GM13976 (cell line): ENCODE results near the gene TMEM254.

Source experiments
- DNase-seq: peaks from one replicate; pipeline ENCODE4 v3.0.0; 2012; ENCODE audit warnings: low spot score
- CTCF ChIP-seq: IDR thresholded peaks from 2 replicates; pipeline ENCODE4 v1.5.1; 2012; ENCODE audit warnings: borderline replicate concordance, mild to moderate bottlenecking; ENCODE audit not compliant: insufficient read depth; ENCODE audit errors: extremely low read depth, missing control alignments, control extremely low read depth
- in situ Hi-C: fragments of 300-500 bp; cut with MboI; formaldehyde crosslinking; loops from one replicate; pipeline ENCODE4 v1.12.0; 2022; ENCODE audit warnings: low sequenced_read_pairs, mixed read lengths, inconsistent platforms; ENCODE audit not compliant: unreplicated experiment

TMEM254 gene

DNA sequence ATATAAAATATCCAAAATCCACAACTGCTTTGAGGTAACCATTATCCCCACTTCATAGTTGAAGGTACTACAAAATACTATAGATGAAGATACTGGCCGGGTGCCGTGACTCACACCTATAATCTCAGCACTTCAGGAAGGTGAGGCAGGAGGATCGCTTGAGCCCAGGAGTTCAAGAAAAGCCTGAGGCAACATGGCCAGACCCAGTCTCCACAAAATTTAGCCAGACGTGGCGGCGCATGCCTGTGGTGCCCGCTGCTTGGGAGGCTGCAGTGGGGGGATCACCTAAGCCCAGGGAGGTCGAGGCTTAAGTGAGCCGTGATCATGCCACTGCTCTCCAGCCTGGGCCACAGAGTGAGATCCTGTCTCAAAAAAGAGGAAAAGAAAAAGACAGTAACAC lies 21.7 kb downstream of the TMEM254 start:
- no peak for DNase-seq

GRCh38 chr10:80100861-80101695 lies 22.6 kb downstream of the TMEM254 start:
- no peak for DNase-seq
- in situ Hi-C loops: no loop called here
- TF ChIP-seq CTCF: no peak

More for the DNA sequence above, 21.7 kb downstream of the TMEM254 start:
- no peak for TF ChIP-seq CTCF
- in situ Hi-C loops: no loop called here

DNA sequence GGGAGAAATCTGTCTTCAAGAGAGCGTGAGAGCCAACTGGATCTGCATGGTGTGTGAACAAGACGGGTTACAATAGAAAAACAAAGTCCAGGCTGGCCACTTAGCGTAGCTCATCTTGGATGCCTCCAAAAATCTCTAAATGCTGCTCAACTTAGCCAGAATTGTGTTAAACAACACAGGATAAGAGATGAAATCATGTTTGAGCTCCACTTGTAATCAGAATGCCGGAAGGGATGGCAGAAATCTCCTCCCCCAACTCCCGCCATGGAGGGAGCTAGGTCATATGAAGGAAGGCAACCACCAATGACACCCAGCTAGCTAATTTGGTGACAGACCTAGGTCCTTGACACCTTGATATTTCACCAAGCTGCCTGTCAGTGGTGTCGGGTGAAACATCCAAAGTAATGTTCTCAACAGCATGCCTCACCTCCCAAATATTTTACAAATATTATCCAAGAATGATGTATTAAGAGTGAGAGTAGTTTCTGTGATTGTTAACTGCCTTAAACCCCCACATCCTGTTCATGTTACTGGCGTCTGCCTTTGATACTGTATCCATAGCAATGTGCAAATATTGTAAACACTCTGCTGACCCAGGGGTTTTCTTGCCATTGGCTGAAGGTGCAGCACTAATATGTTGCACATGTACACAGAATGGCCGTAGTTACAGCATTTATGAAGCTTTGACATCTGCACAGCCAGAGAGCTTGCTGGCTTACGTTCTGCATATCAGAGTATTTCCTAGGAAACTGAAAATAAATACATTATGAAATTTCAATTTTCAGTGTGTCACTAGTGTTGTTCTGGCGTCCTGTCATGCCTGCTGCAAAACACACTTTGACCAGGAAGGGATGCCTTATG lies 25.8 kb downstream of the TMEM254 start:
- peak; percentile 47 for DNase-seq
- in situ Hi-C loops: no loop called here
- TF ChIP-seq CTCF: no peak

GRCh38 chr10:80108576-80109239 lies 30.2 kb downstream of the TMEM254 start:
- no peak for TF ChIP-seq CTCF
- DNase-seq: no peak
- in situ Hi-C loops: no loop called here

GRCh38 chr10:80110986-80111385 lies 32.5 kb downstream of the TMEM254 start:
- no peak for TF ChIP-seq CTCF
- DNase-seq: no peak
- in situ Hi-C loops: no loop called here

DNA sequence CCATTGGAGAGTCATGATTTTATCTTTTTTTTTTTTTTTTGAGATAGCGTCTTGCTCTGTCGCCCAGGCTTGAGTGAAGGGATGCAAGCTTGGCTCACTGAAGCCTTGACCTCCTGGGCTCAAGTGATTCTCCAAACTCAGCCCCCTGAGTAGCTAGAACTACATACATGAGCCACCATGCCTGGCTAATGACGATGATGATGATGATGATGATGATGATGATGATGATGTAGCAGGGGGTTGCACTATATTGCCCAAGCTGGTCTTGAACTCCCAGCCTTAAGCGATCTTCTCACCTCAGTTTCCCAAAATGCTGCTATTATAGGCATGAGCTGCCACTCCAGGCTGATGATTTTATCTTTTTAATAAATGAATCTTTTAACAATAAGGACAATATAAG lies 40.2 kb downstream of the TMEM254 start:
- DNase-seq: no peak
- in situ Hi-C loops: no loop called here
- TF ChIP-seq CTCF: no peak
